ENCODE data around the gene RXFP3. TPM values are rescaled to one million over a fixed set of nuclear protein-coding genes. Genes with fewer than 3 reads are reported as not detected.

The RXFP3 gene
- total and polyA plus RNA-seq, 2 donors (not counting 1 experiment from before 2014, with no cell fraction given): not detected

- H3K9ac ChIP-seq (ENCODE audit: low read length): no peak overlapping the region
- no peak overlapping the region for H3K27ac ChIP-seq (ENCODE audit: low read length in 2 of 2)
- ChIA-PET POLR2A (no interaction called here), CTCF (no interaction called here)
- no peak for DNase-seq
- no peaks in the 10 kb centered on the region for H4K20me1 ChIP-seq (ENCODE audit: control insufficient read depth, insufficient read depth, low read length, poor library complexity, severe bottlenecking)
- no peak overlapping the region for H3K4me3 Mint-ChIP-seq
- H3K36me3 ChIP-seq (replicated peaks in 1 of 2; ENCODE audit: control extremely low read depth in 1 of 2, control insufficient read depth in 1 of 2, extremely low read depth in 1 of 2, insufficient read depth in 2 of 2, low read length in 1 of 2): no peaks in the 10 kb centered on the region
- peaks cover 0 to 4% (median 2%) of the 10 kb centered on the region in 4 experiments for H3K27me3 ChIP-seq (replicated peaks in 1 of 4; ENCODE audit: control extremely low read depth in 1 of 4, control insufficient read depth in 3 of 4, insufficient read depth in 4 of 4, low read length in 3 of 4)
- no peaks in the 10 kb centered on the region for H3K4me1 ChIP-seq (ENCODE audit: control insufficient read depth in 2 of 2, insufficient read depth in 2 of 2, low read length in 2 of 2)
- 80% methylated on average over 1 of the region's 2 CpGs for WGBS (ENCODE audit: insufficient coverage)
- intact Hi-C loops (cut with micrococcal nuclease): no loop called here
- no peak overlapping the region for H3K27ac Mint-ChIP-seq
- TF ChIP-seq EZH2 (IDR thresholded peaks at IDR 0.05; ENCODE audit: borderline replicate concordance, insufficient read depth, low read depth, low read length, poor library complexity, severe bottlenecking): no peak
- no peak for TF ChIP-seq CTCF (IDR thresholded peaks at IDR 0.05)
- H3K4me2 ChIP-seq (replicated peaks; ENCODE audit: low read depth, low read length, poor library complexity, severe bottlenecking): no peak overlapping the region
- H3K79me2 ChIP-seq (ENCODE audit: control insufficient read depth, insufficient read depth, low read length): no peaks in the 10 kb centered on the region
- no peak overlapping the region for H3K4me3 ChIP-seq (ENCODE audit: control extremely low read depth in 1 of 5, extremely low read depth in 1 of 5, insufficient read depth in 1 of 5, low read depth in 2 of 5, low read length in 4 of 5)
- peaks cover 0 to 5% (median 3%) of the 10 kb centered on the region in 3 donors for H3K9me3 ChIP-seq (ENCODE audit: control extremely low read depth in 1 of 3, control insufficient read depth in 2 of 3, insufficient read depth in 1 of 3, low read length in 2 of 3)
- H2AFZ ChIP-seq (ENCODE audit: insufficient read depth, low read depth, low read length, poor library complexity, severe bottlenecking): no peak overlapping the region
- no peak for ATAC-seq (ENCODE audit: low read depth)
- H3K4me1 Mint-ChIP-seq: no peaks in the 10 kb centered on the region
- no peaks in the 10 kb centered on the region for H3K9me3 Mint-ChIP-seq (ENCODE audit: insufficient read depth)
- H3K27me3 Mint-ChIP-seq: peaks cover 29% of the 10 kb centered on the region
Observed at GRCh38 chr5:33958176-33958575, 22.0 kb downstream of the RXFP3 start.

GRCh38 chr5:33964132-33964700 is 28.0 kb downstream of the RXFP3 start:
- H4K20me1 ChIP-seq (ENCODE audit: control insufficient read depth, insufficient read depth, low read length, poor library complexity, severe bottlenecking): no peaks in the 10 kb centered on the region
- H3K4me3 Mint-ChIP-seq: no peak overlapping the region
- ATAC-seq (ENCODE audit: low read depth): no peak
- no peak for DNase-seq
- no peaks in the 10 kb centered on the region for H3K9me3 ChIP-seq (ENCODE audit: control extremely low read depth in 1 of 3, control insufficient read depth in 2 of 3, insufficient read depth in 1 of 3, low read length in 2 of 3)
- H3K4me1 Mint-ChIP-seq: no peaks in the 10 kb centered on the region
- H2AFZ ChIP-seq (ENCODE audit: insufficient read depth, low read depth, low read length, poor library complexity, severe bottlenecking): no peak overlapping the region
- H3K4me1 ChIP-seq (ENCODE audit: control insufficient read depth in 2 of 2, insufficient read depth in 2 of 2, low read length in 2 of 2): no peaks in the 10 kb centered on the region
- peaks cover 21% of the 10 kb centered on the region for H3K27me3 Mint-ChIP-seq
- TF ChIP-seq CTCF (IDR thresholded peaks at IDR 0.05) (no peak), EZH2 (IDR thresholded peaks at IDR 0.05; ENCODE audit: borderline replicate concordance, insufficient read depth, low read depth, low read length, poor library complexity, severe bottlenecking) (no peak)
- H3K4me2 ChIP-seq (replicated peaks; ENCODE audit: low read depth, low read length, poor library complexity, severe bottlenecking): no peak overlapping the region
- no peak overlapping the region for H3K4me3 ChIP-seq (ENCODE audit: control extremely low read depth in 1 of 5, extremely low read depth in 1 of 5, insufficient read depth in 1 of 5, low read depth in 2 of 5, low read length in 4 of 5)
- no peaks in the 10 kb centered on the region for H3K79me2 ChIP-seq (ENCODE audit: control insufficient read depth, insufficient read depth, low read length)
- intact Hi-C loops (cut with micrococcal nuclease): no loop called here
- ChIA-PET CTCF (no interaction called here), POLR2A (no interaction called here)
- H3K27ac Mint-ChIP-seq: no peak overlapping the region
- H3K9ac ChIP-seq (ENCODE audit: low read length): no peak overlapping the region
- H3K36me3 ChIP-seq (replicated peaks in 1 of 2; ENCODE audit: control extremely low read depth in 1 of 2, control insufficient read depth in 1 of 2, extremely low read depth in 1 of 2, insufficient read depth in 2 of 2, low read length in 1 of 2): no peaks in the 10 kb centered on the region
- H3K9me3 Mint-ChIP-seq (ENCODE audit: insufficient read depth): no peaks in the 10 kb centered on the region
- no CpG with 5 or more reads among the region's 2 CpGs for WGBS (ENCODE audit: insufficient coverage)
- no peak overlapping the region for H3K27ac ChIP-seq (ENCODE audit: low read length in 2 of 2)
- peaks cover 0 to 4% (median 0%) of the 10 kb centered on the region in 4 experiments for H3K27me3 ChIP-seq (replicated peaks in 1 of 4; ENCODE audit: control extremely low read depth in 1 of 4, control insufficient read depth in 3 of 4, insufficient read depth in 4 of 4, low read length in 3 of 4)

Data from B cell (primary cell).